Muscle of arm (tissue), 12 donors: ENCODE results near the gene ZNF784. TPM values are rescaled to one million over a fixed set of nuclear protein-coding genes. Genes with fewer than 3 reads are reported as not detected.
A peak's percentile ranks its signal among the peaks of the same experiment; 100 is the strongest.

Source experiments
- DNase-seq: peaks from one replicate; pipeline ENCODE4 v3.0.0-alpha.2; 2013
- polyA plus RNA-seq, 12 donors: library from polyadenylated mRNA; unstranded; fragments of 120-200 nt; gene quantifications; one replicate each; pipeline ENCODE4 v1.2.1, GENCODE V29; 2013; ENCODE audit not compliant: insufficient read length in 12 of 12

Gene ZNF784
- polyA plus RNA-seq, 12 donors, result 5.6 to 14.3 (median 6.5) TPM; not detected in 1

- peak; percentile 97 for DNase-seq
Measured at GRCh38 chr19:55605207-55605636, 19.1 kb downstream of the ZNF784 start.

- DNase-seq, result no peak
Measured at GRCh38 chr19:55603581-55604292, 20.6 kb downstream of the ZNF784 start.

GRCh38 chr19:55603115-55603514 lies 21.3 kb downstream of the ZNF784 start:
- no peak for DNase-seq

- DNase-seq, result no peak
Measured at GRCh38 chr19:55602104-55603001, 22.0 kb downstream of the ZNF784 start.

- no peak for DNase-seq
Measured at GRCh38 chr19:55601084-55601483, 23.3 kb downstream of the ZNF784 start.

GRCh38 chr19:55600662-55601028 lies 23.7 kb downstream of the ZNF784 start:
- no peak for DNase-seq

GRCh38 chr19:55599842-55600661 lies 24.3 kb downstream of the ZNF784 start, which contains the start of gene ZNF524:
TSS of gene ZNF524 (plus strand) at chr19:55600288. CDS start at chr19:55602113, 1,825 bp downstream.
- peak; percentile 96 for DNase-seq

GRCh38 chr19:55599468-55599841 lies 24.9 kb downstream of the ZNF784 start, which contains the start of gene FIZ1:
TSS of gene FIZ1 (minus strand) at chr19:55599517. CDS start at chr19:55597865, 1,652 bp downstream.
- peak; percentile 100 for DNase-seq

- DNase-seq, result peak; percentile 93
Measured at GRCh38 chr19:55598719-55599467, 25.5 kb downstream of the ZNF784 start.

GRCh38 chr19:55598034-55598433 lies 26.3 kb downstream of the ZNF784 start:
- DNase-seq, result no peak

GRCh38 chr19:55597501-55597921 lies 26.9 kb downstream of the ZNF784 start:
- no peak for DNase-seq

GRCh38 chr19:55596304-55596703 lies 28.1 kb downstream of the ZNF784 start:
- no peak for DNase-seq

- no peak for DNase-seq
Measured at GRCh38 chr19:55594996-55595545, 29.3 kb downstream of the ZNF784 start.

- DNase-seq, result no peak
Measured at GRCh38 chr19:55593096-55593772, 31.1 kb downstream of the ZNF784 start.

- DNase-seq, result no peak
Measured at GRCh38 chr19:55592391-55593090, 31.8 kb downstream of the ZNF784 start.

GRCh38 chr19:55591555-55591954 lies 32.8 kb downstream of the ZNF784 start:
- DNase-seq, result no peak

GRCh38 chr19:55590617-55591016 lies 33.7 kb downstream of the ZNF784 start:
- no peak for DNase-seq

- no peak for DNase-seq
Measured at GRCh38 chr19:55590109-55590508, 34.3 kb downstream of the ZNF784 start.

- DNase-seq, result no peak
Measured at GRCh38 chr19:55588738-55589137, 35.6 kb downstream of the ZNF784 start.
